ENCODE results near the gene SPTLC1.

Gene SPTLC1

GRCh38 chr9:92077888-92078287 is 37.3 kb downstream of the SPTLC1 start:
- DNase-seq = no peak

- no peak for DNase-seq
Measured at GRCh38 chr9:92071634-92072033, 43.6 kb downstream of the SPTLC1 start.

DNA sequence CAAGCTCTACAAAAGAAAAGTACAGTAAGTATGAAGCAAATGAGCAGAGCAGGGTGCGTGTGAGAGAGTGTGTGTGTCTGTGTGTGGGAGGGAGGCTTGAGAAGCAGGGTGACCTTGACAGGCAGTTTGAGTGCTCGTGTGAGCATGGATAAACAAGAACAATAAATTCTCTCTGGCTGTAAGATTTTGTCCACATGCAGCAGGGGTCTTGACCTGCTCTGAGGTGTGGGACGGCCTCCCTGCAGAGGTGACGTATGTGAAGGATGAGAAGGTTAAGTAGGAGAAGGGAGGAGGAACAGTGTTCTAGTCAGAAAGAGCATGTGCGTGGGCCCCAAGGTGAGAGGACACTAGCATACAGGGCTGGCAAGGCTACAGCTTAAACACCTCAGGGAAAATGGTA is 49.0 kb downstream of the SPTLC1 start:
- no peak for DNase-seq

DNA sequence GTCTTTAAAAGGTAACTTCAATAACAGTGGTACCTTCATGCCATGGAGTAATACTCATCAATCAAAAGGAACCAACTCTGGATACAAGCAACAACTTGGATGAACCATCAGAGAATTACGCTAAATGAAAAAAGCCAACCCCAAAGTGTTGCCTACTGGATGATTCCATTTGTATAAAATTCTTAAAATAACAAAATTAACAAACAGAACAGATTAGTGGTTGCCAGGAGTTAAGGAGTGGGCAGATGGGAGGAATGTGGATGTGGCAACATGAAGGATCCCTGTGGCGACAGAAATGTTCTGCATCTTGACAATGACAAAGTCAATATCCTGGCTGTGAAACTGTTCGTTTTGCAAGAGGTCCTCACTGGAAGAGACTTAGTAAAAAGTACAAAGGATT is 50.5 kb downstream of the SPTLC1 start:
- peak; percentile 4 for DNase-seq

DNA sequence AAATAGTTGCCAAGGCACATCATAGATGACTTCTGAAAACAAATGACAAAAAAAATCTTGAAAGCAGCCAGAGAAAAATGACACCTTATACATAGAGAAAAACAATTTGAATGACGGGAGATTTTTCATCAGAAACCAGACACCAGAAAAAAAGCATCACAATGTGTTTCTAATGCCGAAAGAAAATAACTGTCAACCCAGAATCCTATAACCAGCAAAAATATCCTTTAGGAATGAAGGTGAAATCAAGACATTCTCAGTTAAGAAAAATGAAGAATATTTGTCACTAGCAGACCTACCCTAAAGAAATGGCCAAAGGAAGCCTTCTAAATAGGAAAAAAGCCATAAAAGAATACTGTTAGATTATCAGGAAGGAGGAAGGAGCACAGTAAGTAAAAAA is 54.0 kb downstream of the SPTLC1 start:
- no peak for DNase-seq

GRCh38 chr9:92059661-92060060 is 55.6 kb downstream of the SPTLC1 start:
- no peak for DNase-seq

DNA sequence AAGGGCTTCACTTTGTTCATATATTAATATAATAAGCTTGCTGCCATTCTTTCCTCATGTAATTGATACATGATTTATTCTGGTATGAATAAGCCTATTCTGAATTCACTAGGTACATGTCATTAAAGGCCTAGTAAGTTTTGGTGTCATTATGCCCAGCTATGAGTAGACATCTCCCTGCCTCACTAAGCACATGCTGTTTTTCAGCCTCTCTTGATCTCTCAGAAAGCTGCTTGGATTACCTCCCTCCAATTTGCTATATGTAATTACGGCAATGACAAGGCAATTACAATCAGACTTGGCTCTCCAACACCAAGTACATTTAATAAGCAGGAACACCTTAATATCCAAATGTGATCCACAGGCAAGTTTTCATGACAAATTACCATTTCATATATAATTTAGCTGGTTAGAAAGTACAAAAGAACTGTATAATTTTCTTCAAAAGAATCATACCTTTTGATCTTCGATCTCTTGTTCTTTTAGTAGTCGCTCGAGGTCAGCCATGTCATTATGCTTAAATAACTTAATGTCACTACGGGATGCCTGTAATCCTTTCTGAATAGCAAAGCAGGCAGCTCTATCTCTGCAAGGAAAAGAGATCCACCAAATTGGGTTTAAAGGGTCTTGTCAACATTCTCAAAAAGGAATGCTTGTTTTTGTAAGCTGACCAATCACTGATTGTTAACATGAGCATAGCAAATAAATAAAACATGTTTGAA is 56.3 kb downstream of the SPTLC1 start:
- no peak for DNase-seq

GRCh38 chr9:92058026-92058425 is 57.2 kb downstream of the SPTLC1 start:
- no peak for DNase-seq

GRCh38 chr9:92057226-92057625 is 58.0 kb downstream of the SPTLC1 start:
- DNase-seq = no peak

GRCh38 chr9:92055624-92056023 is 59.6 kb downstream of the SPTLC1 start:
- no peak for DNase-seq

GRCh38 chr9:92048924-92049625 is 66.1 kb downstream of the SPTLC1 start:
- peak; percentile 16 for DNase-seq

DNA sequence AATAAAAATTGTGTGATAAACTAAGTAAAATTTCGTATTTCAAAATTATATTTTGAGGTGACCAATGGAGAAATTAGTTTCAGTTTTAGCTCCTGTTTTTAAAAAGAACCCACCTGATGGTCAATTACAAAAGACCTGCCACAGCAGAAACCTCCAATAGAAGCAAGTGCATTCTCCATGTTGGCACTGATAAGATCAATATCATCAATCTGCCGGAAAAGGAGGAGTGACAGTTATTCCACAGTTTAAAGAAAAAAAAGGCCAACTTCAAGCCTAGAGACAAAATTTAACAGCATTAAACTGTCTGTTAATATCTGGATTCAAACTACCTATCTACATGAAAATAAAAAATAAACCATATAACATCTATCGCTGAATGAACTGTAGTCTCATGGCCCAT is 67.7 kb downstream of the SPTLC1 start:
- no peak for DNase-seq

DNA sequence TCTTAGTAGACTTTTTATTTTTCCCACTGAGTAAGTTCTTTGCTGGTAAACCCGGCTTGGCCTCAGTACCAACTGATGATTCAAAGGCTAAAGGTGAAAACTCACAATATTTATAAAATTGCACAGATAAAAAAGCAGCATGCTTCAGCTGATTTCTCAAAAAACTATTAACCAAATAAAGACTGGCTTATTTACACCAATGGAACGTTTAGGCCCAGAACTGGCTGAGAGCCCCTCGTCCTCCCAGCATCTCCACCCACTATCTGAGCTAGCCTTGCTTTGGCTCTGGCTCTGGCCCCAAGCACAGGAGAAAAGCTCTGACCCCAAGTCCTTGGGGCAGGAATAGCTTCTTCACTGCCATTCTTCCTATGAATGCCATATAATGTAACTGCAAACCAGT is 68.5 kb downstream of the SPTLC1 start:
- no peak for DNase-seq

GRCh38 chr9:92044936-92045335 is 70.3 kb downstream of the SPTLC1 start:
- DNase-seq = no peak

- no peak for DNase-seq
Measured at GRCh38 chr9:92043002-92043401, 72.2 kb downstream of the SPTLC1 start.

GRCh38 chr9:92042260-92042659 is 73.0 kb downstream of the SPTLC1 start:
- no peak for DNase-seq

GRCh38 chr9:92036756-92037155 is 78.5 kb downstream of the SPTLC1 start:
- DNase-seq = no peak

GRCh38 chr9:92036411-92036746 is 78.8 kb downstream of the SPTLC1 start:
- DNase-seq = no peak

- DNase-seq = peak; percentile 35
Measured at GRCh38 chr9:92035687-92036410, 79.4 kb downstream of the SPTLC1 start.

- peak; percentile 25 for DNase-seq
Measured at GRCh38 chr9:92035146-92035545, 80.1 kb downstream of the SPTLC1 start.

DNA sequence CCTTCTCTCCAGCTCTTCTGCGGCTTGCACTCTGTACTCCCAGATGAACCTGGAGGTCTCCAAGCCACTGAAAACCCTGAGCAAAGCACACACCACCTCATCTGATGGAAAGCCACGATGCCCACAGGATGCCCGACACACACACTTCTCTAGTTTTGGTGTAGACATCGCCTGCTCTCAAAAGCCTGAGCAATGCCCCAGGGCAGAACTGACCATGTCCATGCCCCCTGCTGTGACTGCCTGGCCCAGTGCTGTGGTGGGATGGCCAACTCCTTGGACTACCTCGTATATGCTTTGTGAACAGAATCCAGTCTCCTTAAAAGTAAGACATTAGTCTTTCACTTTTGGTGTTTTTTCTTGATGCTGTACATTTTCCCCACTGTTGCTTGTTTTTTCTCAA is 81.2 kb downstream of the SPTLC1 start:
- DNase-seq = no peak

GRCh38 chr9:92033307-92033706 is 81.9 kb downstream of the SPTLC1 start:
- no peak for DNase-seq

DNA sequence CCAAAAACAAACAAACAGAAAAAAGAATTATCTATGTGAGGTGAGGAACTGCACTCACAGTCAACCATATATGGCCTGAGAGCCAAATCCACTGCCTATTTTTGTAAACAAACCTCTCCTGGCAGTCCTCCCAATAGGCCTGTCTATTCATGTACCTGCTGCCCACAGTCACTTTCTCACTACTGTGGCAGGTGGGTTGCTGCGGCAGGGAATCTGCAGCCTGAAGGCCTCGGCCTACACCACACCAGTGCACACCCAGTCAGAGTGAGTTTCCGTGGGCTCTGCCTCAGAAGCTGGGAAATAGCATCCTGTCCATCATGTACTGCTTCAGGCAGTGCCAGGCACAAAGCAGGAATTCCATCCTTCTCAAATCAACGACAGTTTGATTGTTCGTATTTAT is 82.3 kb downstream of the SPTLC1 start:
- DNase-seq = no peak

- no peak for DNase-seq
Measured at GRCh38 chr9:92030367-92030766, 84.8 kb downstream of the SPTLC1 start.

All from fibroblast of upper back skin (primary cell).